MM.1S (cell line): ENCODE measurements around the gene CLEC16A.

Experiments
- EZH2phosphoT487 ChIP-seq: fragments of 300-600 bp; sonication (generic); IDR thresholded peaks from 2 replicates; pipeline ENCODE4 v1.6.1; 2018; ENCODE audit warnings: antibody characterized with exemption, low read length
- TF ChIP-seq, protein P1 (sequence below): fragments of 300-600 bp; sonication (generic); IDR thresholded peaks from 2 replicates; pipeline ENCODE4 v1.5.1; 2016; ENCODE audit warnings: antibody characterized with exemption, low read length, mixed read lengths

DNA sequence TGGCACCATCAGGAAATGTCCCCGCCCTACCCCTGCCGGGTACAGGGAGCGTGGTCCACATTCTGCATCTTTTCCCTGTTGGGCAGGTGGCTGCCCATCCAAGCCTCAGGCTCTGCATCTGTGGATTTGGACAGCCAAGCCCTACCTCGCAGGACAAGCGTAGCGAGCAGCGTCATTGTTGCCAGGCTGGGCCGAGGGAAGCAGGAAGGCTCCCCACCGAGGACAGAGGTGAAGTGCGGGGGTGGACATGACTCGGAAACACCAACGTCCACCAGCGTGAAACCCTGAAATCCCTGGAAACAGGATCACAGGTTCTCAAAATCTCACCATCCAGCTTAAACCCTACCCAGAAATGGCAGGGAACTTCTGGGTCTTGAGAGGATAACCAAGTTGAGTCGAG, 238.0 kb downstream of the CLEC16A start:
- no peak for TF ChIP-seq EZH2phosphoT487
- TF ChIP-seq, protein P1, sequence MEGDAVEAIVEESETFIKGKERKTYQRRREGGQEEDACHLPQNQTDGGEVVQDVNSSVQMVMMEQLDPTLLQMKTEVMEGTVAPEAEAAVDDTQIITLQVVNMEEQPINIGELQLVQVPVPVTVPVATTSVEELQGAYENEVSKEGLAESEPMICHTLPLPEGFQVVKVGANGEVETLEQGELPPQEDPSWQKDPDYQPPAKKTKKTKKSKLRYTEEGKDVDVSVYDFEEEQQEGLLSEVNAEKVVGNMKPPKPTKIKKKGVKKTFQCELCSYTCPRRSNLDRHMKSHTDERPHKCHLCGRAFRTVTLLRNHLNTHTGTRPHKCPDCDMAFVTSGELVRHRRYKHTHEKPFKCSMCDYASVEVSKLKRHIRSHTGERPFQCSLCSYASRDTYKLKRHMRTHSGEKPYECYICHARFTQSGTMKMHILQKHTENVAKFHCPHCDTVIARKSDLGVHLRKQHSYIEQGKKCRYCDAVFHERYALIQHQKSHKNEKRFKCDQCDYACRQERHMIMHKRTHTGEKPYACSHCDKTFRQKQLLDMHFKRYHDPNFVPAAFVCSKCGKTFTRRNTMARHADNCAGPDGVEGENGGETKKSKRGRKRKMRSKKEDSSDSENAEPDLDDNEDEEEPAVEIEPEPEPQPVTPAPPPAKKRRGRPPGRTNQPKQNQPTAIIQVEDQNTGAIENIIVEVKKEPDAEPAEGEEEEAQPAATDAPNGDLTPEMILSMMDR, result no peak
